ENCODE data around the gene AZI2.

AZI2 gene

GRCh38 chr3:28291577-28291976 is 57.0 kb downstream of the AZI2 start (continued):
- no peak for TF ChIP-seq ZNF223 (tag by site-specific recombination; IDR thresholded peaks at IDR 0.05)
- no peak for TF ChIP-seq PRDM1 (tag by site-specific recombination; IDR thresholded peaks at IDR 0.05)
- no peak for TF ChIP-seq ZNF362 (tag by site-specific recombination; IDR thresholded peaks at IDR 0.05)
- TF ChIP-seq ZBTB1 (tag by site-specific recombination; IDR thresholded peaks at IDR 0.05): no peak

GRCh38 chr3:28290863-28291300 is 57.7 kb downstream of the AZI2 start:
- ChIA-PET CTCF (no interaction called here), POLR2A (no interaction called here)
- Histone ChIP-seq H3K4me3 (ENCODE audit: low read depth, low read length) (no peak overlapping the region), H3K36me3 (ENCODE audit: control insufficient read depth in 2 of 2, insufficient read depth in 1 of 2, low read length in 2 of 2) (peaks cover 0 to 5% of the 10 kb centered on the region in 2 experiments; a peak in 1 of 3 replicates), H3K9me3 (ENCODE audit: control insufficient read depth, insufficient read depth, low read depth, low read length) (no peaks in the 10 kb centered on the region), H3K4me1 (ENCODE audit: control insufficient read depth, insufficient read depth, low read length) (no peaks in the 10 kb centered on the region), H3K27ac (ENCODE audit: extremely low read depth, low read depth, low read length) (no peak overlapping the region)
- no peak for TF ChIP-seq ZNF174 (tag by site-specific recombination; IDR thresholded peaks at IDR 0.05)
- no peak for TF ChIP-seq REST (tag by site-specific recombination; IDR thresholded peaks at IDR 0.05)
- TF ChIP-seq KLF9 (tag by site-specific recombination; IDR thresholded peaks at IDR 0.05; ENCODE audit: low read depth): no peak
- TF ChIP-seq ZSCAN16 (tag by site-specific recombination; IDR thresholded peaks at IDR 0.05): no peak
- no peak for TF ChIP-seq ZBTB26 (tag by site-specific recombination; optimal IDR thresholded peaks at IDR 0.05)
- TF ChIP-seq ZXDB (tag by site-specific recombination; IDR thresholded peaks at IDR 0.05): no peak
- no peak for TF ChIP-seq ZNF664 (tag by site-specific recombination; IDR thresholded peaks at IDR 0.05)
- no peak for TF ChIP-seq ZNF549 (tag by site-specific recombination; IDR thresholded peaks at IDR 0.05)
- TF ChIP-seq EGR2 (tag by site-specific recombination; IDR thresholded peaks at IDR 0.05; ENCODE audit: low read depth): no peak
- TF ChIP-seq ZNF544 (tag by site-specific recombination; IDR thresholded peaks at IDR 0.05): no peak
- no peak for TF ChIP-seq ZNF2 (tag by site-specific recombination; IDR thresholded peaks at IDR 0.05)
- TF ChIP-seq ZNF169 (tag by site-specific recombination; IDR thresholded peaks at IDR 0.05): no peak
- TF ChIP-seq ZNF488 (tag by site-specific recombination; IDR thresholded peaks at IDR 0.05): no peak
- no peak for TF ChIP-seq ZNF777 (tag by site-specific recombination; IDR thresholded peaks at IDR 0.05; ENCODE audit: borderline replicate concordance)
- TF ChIP-seq KLF16 (tag by site-specific recombination; IDR thresholded peaks at IDR 0.05): no peak
- TF ChIP-seq SCRT1 (tag by site-specific recombination; IDR thresholded peaks at IDR 0.05; ENCODE audit: borderline replicate concordance): no peak
- TF ChIP-seq HIC1 (tag by site-specific recombination; IDR thresholded peaks at IDR 0.05): no peak
